K562 (cell line): ENCODE data around the gene NOCT. TPM values are rescaled to one million over a fixed set of nuclear protein-coding genes. Genes with fewer than 3 reads are reported as not detected.

Source experiments
- BRD9 ChIP-seq: fragments of 450-650 bp; IDR thresholded peaks from 2 replicates; pipeline ENCODE4 v1.6.1; 2018; ENCODE audit warnings: low read depth; ENCODE audit not compliant: partially characterized antibody
- E2F5 ChIP-seq: sonication (generic); formaldehyde crosslinking; IDR thresholded peaks from 2 replicates; pipeline ENCODE4 v1.8.0; 2022; ENCODE audit warnings: mild to moderate bottlenecking, missing genetic modification reagents
- ESRRA ChIP-seq: fragments of 450-650 bp; IDR thresholded peaks from 2 replicates; pipeline ENCODE4 v1.6.1; 2014; ENCODE audit warnings: low read depth, mild to moderate bottlenecking, moderate library complexity, borderline replicate concordance
- EZH2 ChIP-seq: IDR thresholded peaks from 2 replicates; pipeline ENCODE4 v1.6.1; 2012; ENCODE audit warnings: low read depth, mild to moderate bottlenecking, inconsistent platforms, low read length, borderline replicate concordance
- GATAD2B ChIP-seq: fragments of 450-650 bp; IDR thresholded peaks from 2 replicates; pipeline ENCODE4 v1.6.1; 2017; ENCODE audit warnings: mild to moderate bottlenecking, borderline replicate concordance
- IFI16 ChIP-seq: fragments of 250-450 bp; sonication (Bioruptor Pico); IDR thresholded peaks from 2 replicates; pipeline ENCODE4 v2.1.2; 2022; ENCODE audit warnings: mild to moderate bottlenecking, inconsistent platforms
- JUND ChIP-seq, 2 experiments: IDR thresholded peaks; 2 replicates in 1 of 2; 3 replicates in 1 of 2; pipeline ENCODE4 v1.6.1; 2011; ENCODE audit warnings: borderline replicate concordance in 2 of 2, low read depth in 2 of 2, low read length in 2 of 2, improper control_type of control experiment in 1 of 2, missing biosample characterization in 1 of 2, missing genetic modification characterization in 1 of 2, missing genetic modification reagents in 1 of 2
- MCM2 ChIP-seq: fragments of 450-650 bp; IDR thresholded peaks from 2 replicates; pipeline ENCODE4 v1.6.1; 2017; ENCODE audit warnings: low read depth, mild to moderate bottlenecking
- NFIC ChIP-seq: fragments of 450-650 bp; IDR thresholded peaks from 2 replicates; pipeline ENCODE4 v1.6.1; 2017; ENCODE audit warnings: mild to moderate bottlenecking, inconsistent platforms
- RHOXF2B ChIP-seq: fragments of 250-450 bp; sonication (Bioruptor Pico); conservative IDR thresholded peaks from 2 replicates; pipeline ENCODE4 v1.5.1; 2021
- TCF15 ChIP-seq: fragments of 250-450 bp; sonication (Bioruptor Pico); IDR thresholded peaks from 2 replicates; pipeline ENCODE4 v1.8.0; 2022; ENCODE audit warnings: moderate library complexity, mild to moderate bottlenecking, inconsistent platforms
- THRAP3 ChIP-seq: fragments of 450-650 bp; IDR thresholded peaks from 2 replicates; pipeline ENCODE4 v1.6.1; 2016; ENCODE audit warnings: mild to moderate bottlenecking, inconsistent platforms, borderline replicate concordance
- USF2 ChIP-seq: sonication (generic); formaldehyde crosslinking; IDR thresholded peaks from 2 replicates; pipeline ENCODE4 v1.5.0; 2020; ENCODE audit warnings: missing genetic modification reagents
- ZNF175 ChIP-seq: fragments of 200-800 bp; sonication (Bioruptor generic); IDR thresholded peaks from 2 replicates; pipeline ENCODE4 v1.6.1; 2016; ENCODE audit warnings: low read depth, mild to moderate bottlenecking, missing genetic modification characterization, missing compliant biosample characterization
- ZNF408 ChIP-seq: fragments of 250-450 bp; sonication (Bioruptor Pico); IDR thresholded peaks from 2 replicates; pipeline ENCODE4 v1.4.0; 2020; ENCODE audit warnings: low read depth, mild to moderate bottlenecking, moderate library complexity
- ZNF785 ChIP-seq: fragments of 250-450 bp; sonication (Bioruptor Pico); IDR thresholded peaks from 2 replicates; pipeline ENCODE4 v1.4.0; 2020; ENCODE audit warnings: mild to moderate bottlenecking
- polyA plus RNA-seq, 8 experiments: library from polyadenylated mRNA; depleted of rRNA in 4 of 8; stranded (reverse) in 5 of 8; unstranded in 3 of 8; fragments of >200 nt; fragmentation: Nextera tagmentation in 2 of 8; fragmentation: Illumina TruSeq in 1 of 8; extraction: Ambion mirVana in 2 of 8; extraction: Trizol in 1 of 8; gene quantifications; 2 replicates each; pipeline versions ENCODE4 v1.2.1 to v1.2.3, GENCODE V29; 2011 to 2014; ENCODE audit warnings: inconsistent platforms in 1 of 8, missing spikeins in 1 of 8
- total RNA-seq, 7 experiments: library from RNA; depleted of rRNA in 6 of 7; stranded (reverse); fragments of >200 nt in 6 of 7; fragmentation: Illumina TruSeq in 2 of 7; extraction: Trizol in 2 of 7; gene quantifications; 2 replicates each; pipeline versions ENCODE4 v1.2.1 to v1.2.3, GENCODE V29; 2011 to 2021; ENCODE audit warnings: low replicate concordance in 1 of 7
- TF ChIP-seq, protein P1 (sequence below): fragments of 250-450 bp; sonication (Bioruptor Pico); IDR thresholded peaks from 2 replicates; pipeline ENCODE4 v1.4.0; 2020; ENCODE audit warnings: mild to moderate bottlenecking, moderate library complexity
- TF ChIP-seq, protein P2 (sequence below): fragments of 250-450 bp; sonication (Bioruptor Pico); IDR thresholded peaks from 2 replicates; pipeline ENCODE4 v1.9.0; 2021; ENCODE audit warnings: mild to moderate bottlenecking
- TF ChIP-seq, protein P3 (sequence below): fragments of 250-450 bp; sonication (Bioruptor Pico); IDR thresholded peaks from 2 replicates; pipeline ENCODE4 v1.8.0; 2022; ENCODE audit warnings: inconsistent platforms

The NOCT gene
- total and polyA plus RNA-seq, 9 of the 15 experiments (the other 6 are each of a cell fraction or from before 2014, with no cell fraction given), result 1.3 to 20.2 (median 11.1) TPM

- TF ChIP-seq, protein P1, sequence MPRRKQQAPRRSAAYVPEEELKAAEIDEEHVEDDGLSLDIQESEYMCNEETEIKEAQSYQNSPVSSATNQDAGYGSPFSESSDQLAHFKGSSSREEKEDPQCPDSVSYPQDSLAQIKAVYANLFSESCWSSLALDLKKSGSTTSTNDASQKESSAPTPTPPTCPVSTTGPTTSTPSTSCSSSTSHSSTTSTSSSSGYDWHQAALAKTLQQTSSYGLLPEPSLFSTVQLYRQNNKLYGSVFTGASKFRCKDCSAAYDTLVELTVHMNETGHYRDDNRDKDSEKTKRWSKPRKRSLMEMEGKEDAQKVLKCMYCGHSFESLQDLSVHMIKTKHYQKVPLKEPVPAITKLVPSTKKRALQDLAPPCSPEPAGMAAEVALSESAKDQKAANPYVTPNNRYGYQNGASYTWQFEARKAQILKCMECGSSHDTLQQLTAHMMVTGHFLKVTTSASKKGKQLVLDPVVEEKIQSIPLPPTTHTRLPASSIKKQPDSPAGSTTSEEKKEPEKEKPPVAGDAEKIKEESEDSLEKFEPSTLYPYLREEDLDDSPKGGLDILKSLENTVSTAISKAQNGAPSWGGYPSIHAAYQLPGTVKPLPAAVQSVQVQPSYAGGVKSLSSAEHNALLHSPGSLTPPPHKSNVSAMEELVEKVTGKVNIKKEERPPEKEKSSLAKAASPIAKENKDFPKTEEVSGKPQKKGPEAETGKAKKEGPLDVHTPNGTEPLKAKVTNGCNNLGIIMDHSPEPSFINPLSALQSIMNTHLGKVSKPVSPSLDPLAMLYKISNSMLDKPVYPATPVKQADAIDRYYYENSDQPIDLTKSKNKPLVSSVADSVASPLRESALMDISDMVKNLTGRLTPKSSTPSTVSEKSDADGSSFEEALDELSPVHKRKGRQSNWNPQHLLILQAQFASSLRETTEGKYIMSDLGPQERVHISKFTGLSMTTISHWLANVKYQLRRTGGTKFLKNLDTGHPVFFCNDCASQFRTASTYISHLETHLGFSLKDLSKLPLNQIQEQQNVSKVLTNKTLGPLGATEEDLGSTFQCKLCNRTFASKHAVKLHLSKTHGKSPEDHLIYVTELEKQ (CRISPR knock-in tag), result no peak
- no peak for TF ChIP-seq USF2 (CRISPR knock-in tag)
- no peak for TF ChIP-seq ZNF408
- 0 out of 2 replicates have a peak, but pooled peaks have one; percentile 17 for TF ChIP-seq RHOXF2B (CRISPR knock-in tag)
- TF ChIP-seq GATAD2B, result peak; percentile 57; the same call in 1 of the 2 replicates
- TF ChIP-seq E2F5 (CRISPR knock-in tag), result 0 out of 2 replicates have a peak, but pooled peaks have one; percentile 21
- no peak for TF ChIP-seq MCM2
- TF ChIP-seq JUND (IDR thresholded peaks at IDR 0.05; ENCODE audit: borderline replicate concordance, low read depth, low read length), result peak; percentile 72
- no peak; the same call in 2 of the 3 replicates for TF ChIP-seq JUND (tag; IDR thresholded peaks at IDR 0.05; ENCODE audit: borderline replicate concordance, low read depth, low read length)
- no peak for TF ChIP-seq EZH2
- no peak for TF ChIP-seq ZNF785
- TF ChIP-seq, protein P2, sequence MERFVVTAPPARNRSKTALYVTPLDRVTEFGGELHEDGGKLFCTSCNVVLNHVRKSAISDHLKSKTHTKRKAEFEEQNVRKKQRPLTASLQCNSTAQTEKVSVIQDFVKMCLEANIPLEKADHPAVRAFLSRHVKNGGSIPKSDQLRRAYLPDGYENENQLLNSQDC (CRISPR knock-in tag), result no peak
- TF ChIP-seq, protein P3, sequence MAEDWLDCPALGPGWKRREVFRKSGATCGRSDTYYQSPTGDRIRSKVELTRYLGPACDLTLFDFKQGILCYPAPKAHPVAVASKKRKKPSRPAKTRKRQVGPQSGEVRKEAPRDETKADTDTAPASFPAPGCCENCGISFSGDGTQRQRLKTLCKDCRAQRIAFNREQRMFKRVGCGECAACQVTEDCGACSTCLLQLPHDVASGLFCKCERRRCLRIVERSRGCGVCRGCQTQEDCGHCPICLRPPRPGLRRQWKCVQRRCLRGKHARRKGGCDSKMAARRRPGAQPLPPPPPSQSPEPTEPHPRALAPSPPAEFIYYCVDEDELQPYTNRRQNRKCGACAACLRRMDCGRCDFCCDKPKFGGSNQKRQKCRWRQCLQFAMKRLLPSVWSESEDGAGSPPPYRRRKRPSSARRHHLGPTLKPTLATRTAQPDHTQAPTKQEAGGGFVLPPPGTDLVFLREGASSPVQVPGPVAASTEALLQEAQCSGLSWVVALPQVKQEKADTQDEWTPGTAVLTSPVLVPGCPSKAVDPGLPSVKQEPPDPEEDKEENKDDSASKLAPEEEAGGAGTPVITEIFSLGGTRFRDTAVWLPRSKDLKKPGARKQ (CRISPR knock-in tag), result no peak
- no peak for TF ChIP-seq IFI16 (CRISPR knock-in tag)
- peak; percentile 65; the same call in 1 of the 2 replicates for TF ChIP-seq ESRRA
- peak; percentile 67; the same call in 1 of the 2 replicates for TF ChIP-seq THRAP3
- TF ChIP-seq TCF15 (CRISPR knock-in tag), result no peak
- TF ChIP-seq BRD9, result peak; percentile 69
- TF ChIP-seq NFIC, result 0 out of 2 replicates have a peak, but pooled peaks have one; percentile 21
- TF ChIP-seq ZNF175 (CRISPR knock-in tag), result no peak
Measured at GRCh38 chr4:139082750-139083606, 67.4 kb downstream of the NOCT start (continued).
